ENCODE data around the gene SHC1. TPM values are rescaled to one million over a fixed set of nuclear protein-coding genes. Genes with fewer than 3 reads are reported as not detected.
"Not testable (repeated sequence)": the region's sequence is repeated elsewhere in the genome, so short reads cannot be mapped to it uniquely, and the experiment has no call there.

Gene SHC1
- total and polyA plus RNA-seq, 2 donors, result 61.2 to 110 TPM

GRCh38 chr1:154994591-154994990, 24.0 kb upstream of the SHC1 start:
- no peak overlapping the region for H3K4me3 ChIP-seq (ENCODE audit: low read depth, low read length)
- 64% methylated on average over 3 of the region's 3 CpGs for WGBS
- DNase-seq (ENCODE audit: extremely low spot score), result no peak
- H3K36me3 ChIP-seq (ENCODE audit: insufficient read depth), result no peaks in the 10 kb centered on the region
- H3K27ac ChIP-seq (ENCODE audit: low read depth), result no peak overlapping the region
- no peaks in the 10 kb centered on the region for H3K4me1 ChIP-seq (ENCODE audit: insufficient read depth)

GRCh38 chr1:154994269-154994587, 23.7 kb upstream of the SHC1 start:
- Histone ChIP-seq H3K4me1 (ENCODE audit: insufficient read depth) (no peaks in the 10 kb centered on the region), H3K27ac (ENCODE audit: low read depth) (no peak overlapping the region), H3K4me3 (ENCODE audit: low read depth, low read length) (no peak overlapping the region), H3K36me3 (ENCODE audit: insufficient read depth) (no peaks in the 10 kb centered on the region)
- WGBS, result 73% methylated on average over 1 of the region's 1 CpG
- DNase-seq (ENCODE audit: extremely low spot score), result no peak

- Histone ChIP-seq H3K27ac (ENCODE audit: low read depth) (no peak within 1 kb of the TSS), H3K36me3 (ENCODE audit: insufficient read depth) (no peaks in the 10 kb centered on the region), H3K4me3 (ENCODE audit: low read depth, low read length) (no peak within 1 kb of the TSS), H3K4me1 (ENCODE audit: insufficient read depth) (no peaks in the 10 kb centered on the region)
- DNase-seq (ENCODE audit: extremely low spot score), result no peak
- 75% methylated on average over 8 of the region's 8 CpGs for WGBS
Observed at GRCh38 chr1:154993572-154994268, 23.2 kb upstream of the SHC1 start, which contains the start of gene LENEP. Gene LENEP, plus strand, starts transcription at chr1:154993586. Its CDS starts 22 bp downstream, at chr1:154993608.

GRCh38 chr1:154992721-154993571, 22.4 kb upstream of the SHC1 start:
- Histone ChIP-seq H3K4me3 (ENCODE audit: low read depth, low read length) (no peak overlapping the region), H3K27ac (ENCODE audit: low read depth) (no peak overlapping the region), H3K4me1 (ENCODE audit: insufficient read depth) (no peaks in the 10 kb centered on the region), H3K36me3 (ENCODE audit: insufficient read depth) (no peaks in the 10 kb centered on the region)
- 80% methylated on average over 14 of the region's 14 CpGs for WGBS
- no peak for DNase-seq (ENCODE audit: extremely low spot score)

GRCh38 chr1:154990276-154990675, 19.7 kb upstream of the SHC1 start:
- Histone ChIP-seq H3K36me3 (ENCODE audit: insufficient read depth) (no peaks in the 10 kb centered on the region), H3K27ac (ENCODE audit: low read depth) (no peak overlapping the region), H3K4me1 (ENCODE audit: insufficient read depth) (no peaks in the 10 kb centered on the region), H3K4me3 (ENCODE audit: low read depth, low read length) (no peak overlapping the region)
- WGBS, result 92% methylated on average over 8 of the region's 8 CpGs
- no peak for DNase-seq (ENCODE audit: extremely low spot score)

GRCh38 chr1:154989195-154989860, 18.8 kb upstream of the SHC1 start:
- Histone ChIP-seq H3K27ac (ENCODE audit: low read depth) (no peak overlapping the region), H3K36me3 (ENCODE audit: insufficient read depth) (no peaks in the 10 kb centered on the region), H3K4me1 (ENCODE audit: insufficient read depth) (no peaks in the 10 kb centered on the region), H3K4me3 (ENCODE audit: low read depth, low read length) (no peak overlapping the region)
- WGBS, result 85% methylated on average over 3 of the region's 3 CpGs
- DNase-seq (ENCODE audit: extremely low spot score), result no peak

- DNase-seq (ENCODE audit: extremely low spot score), result no peak
- no peaks in the 10 kb centered on the region for H3K4me1 ChIP-seq (ENCODE audit: insufficient read depth)
- no peak overlapping the region for H3K27ac ChIP-seq (ENCODE audit: low read depth)
- no peaks in the 10 kb centered on the region for H3K36me3 ChIP-seq (ENCODE audit: insufficient read depth)
- 87% methylated on average over 17 of the region's 17 CpGs for WGBS
- H3K4me3 ChIP-seq (ENCODE audit: low read depth, low read length), result no peak overlapping the region
Observed at GRCh38 chr1:154988058-154988954, 17.8 kb upstream of the SHC1 start.

- Histone ChIP-seq H3K36me3 (ENCODE audit: insufficient read depth) (no peaks in the 10 kb centered on the region), H3K4me1 (ENCODE audit: insufficient read depth) (no peaks in the 10 kb centered on the region), H3K27ac (ENCODE audit: low read depth) (no peak overlapping the region), H3K4me3 (ENCODE audit: low read depth, low read length) (no peak overlapping the region)
- no peak for DNase-seq (ENCODE audit: extremely low spot score)
- 75% methylated on average over 6 of the region's 6 CpGs for WGBS
Observed at GRCh38 chr1:154987326-154987725, 16.8 kb upstream of the SHC1 start.

GRCh38 chr1:154986736-154987135, 16.2 kb upstream of the SHC1 start:
- H3K4me3 ChIP-seq (ENCODE audit: low read depth, low read length); H3K36me3 ChIP-seq (ENCODE audit: insufficient read depth); H3K4me1 ChIP-seq (ENCODE audit: insufficient read depth); H3K27ac ChIP-seq (ENCODE audit: low read depth); DNase-seq (ENCODE audit: extremely low spot score): not testable (repeated sequence)
- 90% methylated on average over 4 of the region's 4 CpGs for WGBS

GRCh38 chr1:154983776-154984466, 13.4 kb upstream of the SHC1 start:
- Histone ChIP-seq H3K27ac (ENCODE audit: low read depth) (no peak overlapping the region), H3K4me1 (ENCODE audit: insufficient read depth) (no peaks in the 10 kb centered on the region), H3K4me3 (ENCODE audit: low read depth, low read length) (peak overlapping the region; percentile 60), H3K36me3 (ENCODE audit: insufficient read depth) (no peaks in the 10 kb centered on the region)
- DNase-seq (ENCODE audit: extremely low spot score), result no peak
- 14% methylated on average over 17 of the region's 17 CpGs for WGBS

GRCh38 chr1:154982897-154983648, 12.5 kb upstream of the SHC1 start, which contains the start of gene FLAD1:
Gene FLAD1, plus strand, starts transcription at chr1:154983344. Its CDS starts 351 bp downstream, at chr1:154983695.
- WGBS, result under 1% methylated on average over 26 of the region's 26 CpGs
- Histone ChIP-seq H3K36me3 (ENCODE audit: insufficient read depth) (no peaks in the 10 kb centered on the region), H3K27ac (ENCODE audit: low read depth) (no peak within 1 kb of the TSS), H3K4me3 (ENCODE audit: low read depth, low read length) (peak within 1 kb of the TSS; percentile 60), H3K4me1 (ENCODE audit: insufficient read depth) (no peaks in the 10 kb centered on the region)
- peak; percentile 99 for DNase-seq (ENCODE audit: extremely low spot score)

- H3K36me3 ChIP-seq (ENCODE audit: insufficient read depth), result no peaks in the 10 kb centered on the region
- no peaks in the 10 kb centered on the region for H3K4me1 ChIP-seq (ENCODE audit: insufficient read depth)
- WGBS, result 61% methylated on average over 6 of the region's 6 CpGs
- no peak overlapping the region for H3K4me3 ChIP-seq (ENCODE audit: low read depth, low read length)
- H3K27ac ChIP-seq (ENCODE audit: low read depth), result no peak overlapping the region
- DNase-seq (ENCODE audit: extremely low spot score), result no peak
Observed at GRCh38 chr1:154982341-154982740, 11.8 kb upstream of the SHC1 start.
